ENCODE data around the gene ZNF454. TPM values are rescaled to one million over a fixed set of nuclear protein-coding genes. Genes with fewer than 3 reads are reported as not detected.

The ZNF454 gene
- total RNA-seq, 2 experiments from 2014 or later: not detected

DNA sequence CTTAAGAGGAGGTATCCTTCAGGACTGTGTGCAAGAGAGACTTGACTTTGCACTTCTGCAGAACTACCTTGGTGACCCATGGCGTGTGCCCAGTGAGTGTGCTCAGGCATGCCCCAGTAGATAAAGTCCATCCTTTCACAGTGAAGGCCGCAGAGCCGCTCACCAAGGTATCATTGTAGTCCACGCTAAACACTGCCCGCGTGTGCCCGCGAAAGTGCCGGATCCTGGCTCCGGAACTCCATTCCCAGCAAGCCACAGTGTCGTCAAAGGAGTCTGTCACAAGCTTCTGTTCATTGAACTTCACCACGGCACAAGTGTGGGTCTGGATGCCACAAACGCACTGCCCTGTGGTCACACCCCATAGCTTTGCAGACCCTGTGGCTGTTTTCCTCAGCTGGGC lies 57.4 kb downstream of the ZNF454 start:
- BruUV-seq (replicated peaks): no TSS peak
- no peak overlapping the region for H2AFZ ChIP-seq (ENCODE audit: low read length)
- POLR2A ChIA-PET: no interaction called here
- H3K36me3 ChIP-seq (ENCODE audit: insufficient read depth, low read length): no peaks in the 10 kb centered on the region
- TF ChIP-seq EZH2phosphoT487 (IDR thresholded peaks at IDR 0.05; ENCODE audit: borderline replicate concordance, low read depth, low read length): no peak
- TF ChIP-seq, protein P1, sequence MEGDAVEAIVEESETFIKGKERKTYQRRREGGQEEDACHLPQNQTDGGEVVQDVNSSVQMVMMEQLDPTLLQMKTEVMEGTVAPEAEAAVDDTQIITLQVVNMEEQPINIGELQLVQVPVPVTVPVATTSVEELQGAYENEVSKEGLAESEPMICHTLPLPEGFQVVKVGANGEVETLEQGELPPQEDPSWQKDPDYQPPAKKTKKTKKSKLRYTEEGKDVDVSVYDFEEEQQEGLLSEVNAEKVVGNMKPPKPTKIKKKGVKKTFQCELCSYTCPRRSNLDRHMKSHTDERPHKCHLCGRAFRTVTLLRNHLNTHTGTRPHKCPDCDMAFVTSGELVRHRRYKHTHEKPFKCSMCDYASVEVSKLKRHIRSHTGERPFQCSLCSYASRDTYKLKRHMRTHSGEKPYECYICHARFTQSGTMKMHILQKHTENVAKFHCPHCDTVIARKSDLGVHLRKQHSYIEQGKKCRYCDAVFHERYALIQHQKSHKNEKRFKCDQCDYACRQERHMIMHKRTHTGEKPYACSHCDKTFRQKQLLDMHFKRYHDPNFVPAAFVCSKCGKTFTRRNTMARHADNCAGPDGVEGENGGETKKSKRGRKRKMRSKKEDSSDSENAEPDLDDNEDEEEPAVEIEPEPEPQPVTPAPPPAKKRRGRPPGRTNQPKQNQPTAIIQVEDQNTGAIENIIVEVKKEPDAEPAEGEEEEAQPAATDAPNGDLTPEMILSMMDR (conservative IDR thresholded peaks at IDR 0.05; ENCODE audit: low read length): no peak
- intact Hi-C loops (cut with micrococcal nuclease; ENCODE audit: unreplicated experiment): no loop called here
- no peaks in the 10 kb centered on the region for H3K4me1 ChIP-seq (ENCODE audit: insufficient read depth, low read length, poor library complexity, severe bottlenecking)
- H3K9me3 ChIP-seq (ENCODE audit: low read length): no peaks in the 10 kb centered on the region
- H3K4me3 ChIP-seq (ENCODE audit: low read depth, low read length, poor library complexity, severe bottlenecking): no peak overlapping the region
- no peak overlapping the region for H3K27ac ChIP-seq (ENCODE audit: low read depth, low read length, poor library complexity, severe bottlenecking)
- no peak overlapping the region for H3K4me2 ChIP-seq (ENCODE audit: low read length)
- no peak for DNase-seq (ENCODE audit: low spot score)
- no peaks in the 10 kb centered on the region for H3K79me2 ChIP-seq (ENCODE audit: insufficient read depth, low read depth, low read length)
- CTCF ChIA-PET (ENCODE audit: unreplicated experiment): no interaction called here
- no peaks in the 10 kb centered on the region for H3K9me2 ChIP-seq (ENCODE audit: insufficient read depth, low read length)
- H4K20me1 ChIP-seq (ENCODE audit: insufficient read depth, low read length): no peaks in the 10 kb centered on the region

DNA sequence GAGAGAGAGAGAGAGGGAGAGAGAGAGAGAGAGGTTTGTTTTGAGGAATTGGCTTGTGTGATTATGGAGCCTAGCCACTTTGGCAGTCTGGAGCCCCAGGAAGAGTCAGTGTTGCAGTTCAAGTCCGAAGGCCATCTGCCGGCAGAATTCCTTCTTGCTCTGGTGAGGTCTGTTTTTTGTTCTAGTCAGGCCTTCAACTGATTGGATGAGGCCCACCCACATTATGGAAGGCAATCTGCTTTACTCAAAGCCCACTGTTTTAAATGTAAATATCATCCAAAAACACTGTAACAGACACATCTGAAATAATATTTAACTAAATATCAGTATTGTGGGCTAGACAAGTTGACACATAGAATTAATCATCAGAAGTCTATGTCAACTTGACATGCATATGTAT lies 65.6 kb downstream of the ZNF454 start:
- H3K27ac ChIP-seq (ENCODE audit: low read depth, low read length, poor library complexity, severe bottlenecking): no peak overlapping the region
- H2AFZ ChIP-seq (ENCODE audit: low read length): no peak overlapping the region
- ChIA-PET CTCF (ENCODE audit: unreplicated experiment) (no interaction called here), POLR2A (no interaction called here)
- no peak for DNase-seq (ENCODE audit: low spot score)
- no peak overlapping the region for H3K4me2 ChIP-seq (ENCODE audit: low read length)
- no peaks in the 10 kb centered on the region for H4K20me1 ChIP-seq (ENCODE audit: insufficient read depth, low read length)
- no peaks in the 10 kb centered on the region for H3K9me2 ChIP-seq (ENCODE audit: insufficient read depth, low read length)
- BruUV-seq (replicated peaks): no TSS peak
- no peaks in the 10 kb centered on the region for H3K79me2 ChIP-seq (ENCODE audit: insufficient read depth, low read depth, low read length)
- H3K4me3 ChIP-seq (ENCODE audit: low read depth, low read length, poor library complexity, severe bottlenecking): no peak overlapping the region
- no peaks in the 10 kb centered on the region for H3K4me1 ChIP-seq (ENCODE audit: insufficient read depth, low read length, poor library complexity, severe bottlenecking)
- no peaks in the 10 kb centered on the region for H3K36me3 ChIP-seq (ENCODE audit: insufficient read depth, low read length)
- TF ChIP-seq EZH2phosphoT487 (IDR thresholded peaks at IDR 0.05; ENCODE audit: borderline replicate concordance, low read depth, low read length): no peak
- TF ChIP-seq, protein P1 (conservative IDR thresholded peaks at IDR 0.05; ENCODE audit: low read length): no peak
- no peaks in the 10 kb centered on the region for H3K9me3 ChIP-seq (ENCODE audit: low read length)
- intact Hi-C loops (cut with micrococcal nuclease; ENCODE audit: unreplicated experiment): no loop called here

DNA sequence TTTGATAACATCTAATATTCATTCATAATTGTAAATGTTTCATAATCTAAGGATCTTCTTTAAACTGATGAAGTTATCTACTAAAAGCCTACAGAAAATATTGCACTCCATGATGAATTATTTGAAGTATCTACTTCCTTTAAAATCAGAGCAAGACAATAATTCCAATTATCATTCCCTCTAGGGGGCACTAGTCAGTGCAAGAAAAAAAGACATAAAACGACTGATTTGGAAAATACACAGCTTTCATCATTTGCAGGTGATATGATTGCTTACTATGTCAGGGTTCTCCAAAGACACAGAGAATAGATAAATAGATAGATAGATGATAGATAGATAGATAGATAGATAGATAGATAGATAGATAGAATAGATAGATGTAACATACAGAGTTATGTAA lies 67.7 kb downstream of the ZNF454 start:
- Histone ChIP-seq H3K4me3 (ENCODE audit: low read depth, low read length, poor library complexity, severe bottlenecking) (no peak overlapping the region), H3K9me2 (ENCODE audit: insufficient read depth, low read length) (no peaks in the 10 kb centered on the region), H3K4me1 (ENCODE audit: insufficient read depth, low read length, poor library complexity, severe bottlenecking) (no peaks in the 10 kb centered on the region), H3K4me2 (ENCODE audit: low read length) (no peak overlapping the region), H3K36me3 (ENCODE audit: insufficient read depth, low read length) (no peaks in the 10 kb centered on the region), H3K79me2 (ENCODE audit: insufficient read depth, low read depth, low read length) (no peaks in the 10 kb centered on the region), H3K27ac (ENCODE audit: low read depth, low read length, poor library complexity, severe bottlenecking) (no peak overlapping the region), H4K20me1 (ENCODE audit: insufficient read depth, low read length) (no peaks in the 10 kb centered on the region), H2AFZ (ENCODE audit: low read length) (no peak overlapping the region), H3K9me3 (ENCODE audit: low read length) (no peaks in the 10 kb centered on the region)
- ChIA-PET POLR2A (no interaction called here), CTCF (ENCODE audit: unreplicated experiment) (no interaction called here)
- no peak for TF ChIP-seq EZH2phosphoT487 (IDR thresholded peaks at IDR 0.05; ENCODE audit: borderline replicate concordance, low read depth, low read length)
- TF ChIP-seq, protein P1 (conservative IDR thresholded peaks at IDR 0.05; ENCODE audit: low read length): peak; percentile 74
- BruUV-seq (replicated peaks): no TSS peak
- peak; percentile 2 for DNase-seq (ENCODE audit: low spot score)
- intact Hi-C loops (cut with micrococcal nuclease; ENCODE audit: unreplicated experiment): no loop called here

Other genes starting within 250 kb of the ZNF454 start
- gene ZNF354A, start 210.5 kb upstream of the ZNF454 start, total RNA-seq (2014; rRNA removed; shearing (Covaris generic)): 11.3 and 15.2 TPM in 2 replicates
- gene ZNF354A, start 210.5 kb upstream of the ZNF454 start, total RNA-seq (2022): 18.2 and 19.4 TPM in 2 replicates
- 13.4 and 15.2 TPM in 2 replicates for gene ZNF354B, start 81.2 kb upstream of the ZNF454 start, total RNA-seq (2014; rRNA removed; shearing (Covaris generic))
- 11.7 and 12.1 TPM in 2 replicates for gene ZNF354B, start 81.2 kb upstream of the ZNF454 start, total RNA-seq (2022)
- 0.22 and 0.31 TPM in 2 replicates for gene ZFP2, start 45.3 kb upstream of the ZNF454 start, total RNA-seq (2014; rRNA removed; shearing (Covaris generic))
- gene ZFP2, start 45.3 kb upstream of the ZNF454 start, total RNA-seq (2022): 0.32 TPM in 1 of 2 replicates, not detected in the other
- not detected in 2 replicates for gene GRM6, start 54.1 kb downstream of the ZNF454 start, total RNA-seq (2014; rRNA removed; shearing (Covaris generic))
- gene GRM6, start 54.1 kb downstream of the ZNF454 start, total RNA-seq (2022): not detected in 2 replicates
- gene ZNF879, start 82.6 kb downstream of the ZNF454 start, total RNA-seq (2014; rRNA removed; shearing (Covaris generic)): 0.72 and 1.3 TPM in 2 replicates
- 0.55 and 0.65 TPM in 2 replicates for gene ZNF879, start 82.6 kb downstream of the ZNF454 start, total RNA-seq (2022)
- gene ZNF354C, start 119.2 kb downstream of the ZNF454 start, total RNA-seq (2014; rRNA removed; shearing (Covaris generic)): not detected in 2 replicates
- not detected in 2 replicates for gene ZNF354C, start 119.2 kb downstream of the ZNF454 start, total RNA-seq (2022)